GM10266 (cell line): ENCODE results near the gene INHBB.

Experiments used
- DNase-seq: peaks from one replicate; pipeline ENCODE4 v3.0.0; 2012; ENCODE audit errors: extremely low spot score
- CTCF ChIP-seq: IDR thresholded peaks from 2 replicates; pipeline ENCODE4 v1.5.1; 2012; ENCODE audit warnings: mild to moderate bottlenecking, low read depth; ENCODE audit not compliant: control insufficient read depth, insufficient read depth; ENCODE audit errors: missing control alignments

Gene INHBB

DNA sequence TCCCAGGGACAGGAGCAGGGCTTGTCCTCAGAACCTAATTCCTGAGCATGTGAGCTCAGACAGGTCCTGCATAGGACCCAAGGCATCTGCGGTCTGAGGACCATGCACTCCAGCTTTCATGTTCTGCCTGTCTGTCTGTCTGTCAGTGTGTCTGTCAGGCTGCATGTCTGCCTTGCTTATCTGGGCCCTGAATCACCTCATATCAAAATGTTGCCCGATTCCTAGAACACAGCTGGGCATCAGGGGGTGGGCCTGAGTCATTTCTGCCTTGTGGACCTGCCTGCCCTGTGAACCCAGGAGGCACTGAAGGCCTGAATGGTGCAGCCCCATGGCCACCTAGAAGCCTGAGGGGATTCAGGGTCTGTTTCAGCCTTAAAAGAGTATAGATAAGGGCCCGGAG is 22.1 kb downstream of the INHBB start:
- no peak for DNase-seq
- TF ChIP-seq CTCF: no peak

GRCh38 chr2:120369250-120369649 is 23.3 kb downstream of the INHBB start:
- TF ChIP-seq CTCF: no peak
- DNase-seq: no peak

GRCh38 chr2:120371969-120372625 is 26.2 kb downstream of the INHBB start:
- no peak for DNase-seq
- TF ChIP-seq CTCF: no peak

DNA sequence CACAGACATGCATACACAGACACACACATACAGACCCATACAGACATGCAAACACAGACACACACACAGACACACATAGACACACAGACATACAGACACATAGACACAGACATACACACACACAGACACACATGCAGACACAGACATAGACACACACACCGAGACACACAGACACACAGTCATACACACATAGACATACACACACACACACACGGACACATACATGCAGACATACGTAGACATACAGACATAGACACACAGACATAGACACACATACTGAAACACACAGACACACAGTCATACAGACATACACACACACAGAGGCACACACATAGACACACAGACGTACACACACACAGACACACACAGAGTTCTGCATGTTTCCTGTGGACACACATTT is 26.9 kb downstream of the INHBB start:
- DNase-seq: no peak
- no peak for TF ChIP-seq CTCF

GRCh38 chr2:120373424-120373823 is 27.5 kb downstream of the INHBB start:
- DNase-seq: no peak

GRCh38 chr2:120374821-120375220 is 28.9 kb downstream of the INHBB start:
- TF ChIP-seq CTCF: no peak
- no peak for DNase-seq

More at GRCh38 chr2:120373424-120373823, 27.5 kb downstream of the INHBB start:
- TF ChIP-seq CTCF: no peak

DNA sequence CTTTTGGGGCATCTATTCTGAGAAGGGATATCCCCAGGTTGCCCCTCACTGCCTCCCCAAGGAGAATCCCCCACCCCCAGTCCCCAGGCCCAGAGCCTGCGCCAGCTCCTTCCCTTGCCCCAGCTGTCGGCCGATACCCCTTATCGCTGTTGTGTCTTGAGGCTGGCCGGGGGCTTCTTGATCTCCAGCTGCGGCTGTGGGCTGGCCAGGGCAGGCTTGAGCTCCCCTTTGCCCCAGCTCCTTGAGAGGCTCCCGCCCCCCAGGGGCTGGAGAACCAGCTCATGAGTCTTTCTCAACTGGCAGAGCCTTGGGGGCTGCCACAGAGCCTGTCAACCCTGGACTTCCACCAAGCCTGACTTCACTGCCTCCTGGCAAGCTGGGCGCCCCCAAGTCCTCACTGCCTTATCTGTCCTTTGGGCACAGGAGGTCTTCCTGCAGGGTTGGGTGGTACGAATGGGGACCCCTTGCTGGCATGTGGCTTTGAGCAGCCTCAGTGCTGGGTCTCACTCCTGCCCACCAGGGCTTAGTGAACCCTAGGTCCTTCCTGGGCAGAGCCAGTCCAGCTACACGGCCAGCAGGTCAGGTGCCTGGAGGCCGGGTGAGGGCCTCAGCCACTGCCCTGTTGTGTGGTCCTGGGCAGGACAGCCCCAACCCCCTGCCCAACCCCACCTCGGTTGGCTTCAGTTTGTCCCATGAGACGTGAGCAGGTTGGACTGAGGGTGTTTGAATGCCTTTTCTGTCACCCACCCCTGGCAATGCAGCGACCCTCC is 29.5 kb downstream of the INHBB start:
- DNase-seq: no peak
- no peak for TF ChIP-seq CTCF
